DLD1 (cell line): ENCODE results near the gene DDI2.

Source experiments
- in situ Hi-C: cut with HindIII; loops from 2 replicates; pipeline ENCODE4 v1.10.0; 2017; ENCODE audit warnings: low sequenced_read_pairs

DDI2 gene

GRCh38 chr1:15605398-15606383 is 11.6 kb upstream of the DDI2 start:
- in situ Hi-C loops, result no loop called here

- in situ Hi-C loops, result no loop called here
Measured at GRCh38 chr1:15609631-15610030, 7.6 kb upstream of the DDI2 start.

- in situ Hi-C loops, result no loop called here
Measured at GRCh38 chr1:15610167-15610566, 7.1 kb upstream of the DDI2 start.

- in situ Hi-C loops, result no loop called here
Measured at GRCh38 chr1:15616373-15617172, 685 bp upstream of the DDI2 start.

GRCh38 chr1:15618077-15618654 is 908 bp downstream of the DDI2 start:
- in situ Hi-C loops, result no loop called here

GRCh38 chr1:15618655-15619525 is 1.6 kb downstream of the DDI2 start:
- in situ Hi-C loops, result no loop called here

- in situ Hi-C loops, result no loop called here
Measured at GRCh38 chr1:15620155-15620545, 2.9 kb downstream of the DDI2 start.

- in situ Hi-C loops, result no loop called here
Measured at GRCh38 chr1:15620902-15621682, 3.8 kb downstream of the DDI2 start.

- in situ Hi-C loops, result no loop called here
Measured at GRCh38 chr1:15621975-15622374, 4.7 kb downstream of the DDI2 start.

- in situ Hi-C loops, result no loop called here
Measured at GRCh38 chr1:15622712-15623373, 5.6 kb downstream of the DDI2 start.

GRCh38 chr1:15623435-15623834 is 6.2 kb downstream of the DDI2 start:
- in situ Hi-C loops, result no loop called here

GRCh38 chr1:15624133-15624714 is 7.0 kb downstream of the DDI2 start:
- in situ Hi-C loops, result no loop called here

- in situ Hi-C loops, result no loop called here
Measured at GRCh38 chr1:15625056-15625917, 8.0 kb downstream of the DDI2 start.

- in situ Hi-C loops, result no loop called here
Measured at GRCh38 chr1:15626269-15626950, 9.2 kb downstream of the DDI2 start.

- in situ Hi-C loops, result no loop called here
Measured at GRCh38 chr1:15627343-15627988, 10.2 kb downstream of the DDI2 start.

GRCh38 chr1:15628003-15628402 is 10.7 kb downstream of the DDI2 start:
- in situ Hi-C loops, result no loop called here
